Right lobe of liver (tissue), 6 donors: ENCODE results near the gene DYNLT5. TPM values are rescaled to one million over a fixed set of nuclear protein-coding genes. Genes with fewer than 3 reads are reported as not detected.

ENCODE experiments used
- ATAC-seq, 4 donors: fragments of 200-7000 bp; cut with Tn5 transposase; one replicate each; pipeline ENCODE4 v1.9.1; 2020; ENCODE audit warnings: mild to moderate bottlenecking in 4 of 4, moderate library complexity in 4 of 4
- DNase-seq, 3 donors: peaks; one replicate each; pipeline ENCODE4 v3.0.0-alpha.2; 2020
- H3K27ac ChIP-seq, 3 donors: fragments of 200-600 bp; one replicate each; pipeline ENCODE4 v1.8.0; 2022
- H3K27me3 ChIP-seq, 2 donors: fragments of 200-600 bp; one replicate each; pipeline ENCODE4 v1.8.0; 2022
- H3K36me3 ChIP-seq, 4 donors: fragments of 200-600 bp; sonication (generic) in 1 of 4; one replicate each; pipeline versions ENCODE4 v1.5.1 to v1.8.0; 2017 to 2022; ENCODE audit warnings: control low read depth in 1 of 4
- H3K4me1 ChIP-seq, 4 donors: fragments of 200-600 bp; sonication (generic) in 1 of 4; one replicate each; pipeline versions ENCODE4 v1.5.1 to v1.8.0; 2017 to 2022; ENCODE audit warnings: control low read depth in 1 of 4
- H3K4me3 ChIP-seq, 3 donors: fragments of 200-600 bp; one replicate each; pipeline ENCODE4 v1.8.0; 2022
- H3K9me3 ChIP-seq, 4 donors: fragments of 200-600 bp; sonication (generic) in 1 of 4; one replicate each; pipeline versions ENCODE4 v1.5.1 to v1.8.0; 2017 to 2022; ENCODE audit warnings: control low read depth in 1 of 4
- POLR2A ChIP-seq: fragments of 450-650 bp; IDR thresholded peaks from one replicate; pipeline ENCODE4 v1.6.1; 2017; ENCODE audit warnings: antibody characterized with exemption, mild to moderate bottlenecking
- WGBS: methylation state at CpG from one replicate; pipeline ENCODE4 v1.1.6; 2018; ENCODE audit warnings: low coverage, low lambda C conversion rate; ENCODE audit not compliant: insufficient coverage; ENCODE audit errors: missing lambda C conversion rate; 5-methylcytosine and 5-hydroxymethylcytosine counted together
- intact Hi-C, 2 donors: fragments of 100-400 bp; cut with DNase I; formaldehyde crosslinking; loops; one replicate each; pipeline versions ENCODE4 v1.11.2 to v1.14.1; 2022
- total RNA-seq, 6 experiments: library from RNA; depleted of rRNA in 2 of 6; stranded (reverse); fragments of >200 nt in 2 of 6; fragmentation: NEBNext Ultra II Directional in 3 of 6; extraction: Animal tissue kit (Norgen Biotek cat#: 25700) in 3 of 6; gene quantifications; one replicate each; pipeline versions ENCODE4 v1.1.0 to v1.2.4, GENCODE V29; 2016 to 2023
- TF ChIP-seq, protein P1 (sequence below), 4 donors: fragments of 200-600 bp in 3 of 4; fragments of 450-650 bp in 1 of 4; IDR thresholded peaks; one replicate each; pipeline versions ENCODE4 v1.5.1 to v1.8.0; 2016 to 2022; ENCODE audit warnings: antibody characterized with exemption in 4 of 4, mild to moderate bottlenecking in 2 of 4
- donor health status: DM: no; HTN: yes; CAD: no.
- donor health status: DM: no; HTN: no; CAD: no.
- donor health status: DM: no; HTN: no; CAD: no.
- donor health status: DM: no; HTN: yes; CAD: no.
- donor health status: DM: no; HTN: yes; CAD: no.

DYNLT5 gene
- total RNA-seq, 6 experiments from 2014 or later = 0.44 to 2.4 (median 1.3) TPM

DNA sequence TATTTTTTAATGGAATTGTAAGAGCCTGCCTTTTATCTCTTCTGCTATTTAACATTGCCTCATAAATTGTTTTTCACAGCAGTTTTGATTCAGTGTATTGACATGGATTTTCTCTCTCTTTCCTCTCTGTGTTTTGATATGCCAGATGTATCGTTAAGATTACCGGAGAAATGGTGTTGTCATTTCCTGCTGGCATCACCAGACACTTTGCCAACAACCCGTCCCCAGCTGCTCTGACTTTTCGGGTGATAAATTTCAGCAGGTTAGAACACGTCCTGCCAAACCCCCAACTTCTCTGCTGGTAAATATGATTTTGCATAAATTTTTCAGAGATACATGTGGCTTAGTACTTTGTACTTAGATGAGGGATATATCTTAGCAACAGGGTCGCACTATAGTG lies 23.1 kb upstream of the DYNLT5 start:
- 53% methylated on average over 6 of the region's 6 CpGs for WGBS
- Histone ChIP-seq H3K4me3 (no peak overlapping the region), H3K9me3 (no peaks in the 10 kb centered on the region), H3K27ac (no peak overlapping the region), H3K36me3 (no peaks in the 10 kb centered on the region), H3K4me1 (no peaks in the 10 kb centered on the region), H3K27me3 (no peaks in the 10 kb centered on the region)
- no peak for TF ChIP-seq POLR2A
- TF ChIP-seq, protein P1, sequence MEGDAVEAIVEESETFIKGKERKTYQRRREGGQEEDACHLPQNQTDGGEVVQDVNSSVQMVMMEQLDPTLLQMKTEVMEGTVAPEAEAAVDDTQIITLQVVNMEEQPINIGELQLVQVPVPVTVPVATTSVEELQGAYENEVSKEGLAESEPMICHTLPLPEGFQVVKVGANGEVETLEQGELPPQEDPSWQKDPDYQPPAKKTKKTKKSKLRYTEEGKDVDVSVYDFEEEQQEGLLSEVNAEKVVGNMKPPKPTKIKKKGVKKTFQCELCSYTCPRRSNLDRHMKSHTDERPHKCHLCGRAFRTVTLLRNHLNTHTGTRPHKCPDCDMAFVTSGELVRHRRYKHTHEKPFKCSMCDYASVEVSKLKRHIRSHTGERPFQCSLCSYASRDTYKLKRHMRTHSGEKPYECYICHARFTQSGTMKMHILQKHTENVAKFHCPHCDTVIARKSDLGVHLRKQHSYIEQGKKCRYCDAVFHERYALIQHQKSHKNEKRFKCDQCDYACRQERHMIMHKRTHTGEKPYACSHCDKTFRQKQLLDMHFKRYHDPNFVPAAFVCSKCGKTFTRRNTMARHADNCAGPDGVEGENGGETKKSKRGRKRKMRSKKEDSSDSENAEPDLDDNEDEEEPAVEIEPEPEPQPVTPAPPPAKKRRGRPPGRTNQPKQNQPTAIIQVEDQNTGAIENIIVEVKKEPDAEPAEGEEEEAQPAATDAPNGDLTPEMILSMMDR (IDR thresholded peaks at IDR 0.05) = no peak
- ATAC-seq (no peak), DNase-seq (no peak)
- intact Hi-C loops = no loop called here

DNA sequence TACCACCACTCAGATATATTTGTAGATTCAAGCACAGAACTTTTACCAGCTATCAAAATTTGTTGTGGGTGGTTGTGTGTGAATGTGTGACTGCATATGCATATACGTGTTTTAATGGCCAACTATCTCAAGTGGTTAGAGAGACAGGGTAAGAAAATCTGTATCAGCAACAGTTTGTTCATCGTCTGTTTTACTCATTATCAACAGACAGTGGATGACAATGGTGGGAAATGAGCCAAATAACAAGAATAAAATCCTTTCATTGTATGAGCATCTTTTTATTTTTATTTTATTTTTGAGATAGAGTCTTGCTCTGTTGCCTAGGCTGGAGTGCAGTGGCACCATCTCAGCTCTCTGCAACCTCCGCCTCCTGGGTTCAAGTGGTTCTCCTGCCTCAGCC lies 22.7 kb upstream of the DYNLT5 start:
- no peaks in the 10 kb centered on the region for H3K4me1 ChIP-seq
- H3K27me3 ChIP-seq = no peaks in the 10 kb centered on the region
- TF ChIP-seq, protein P1 (IDR thresholded peaks at IDR 0.05) = no peak
- no peak for TF ChIP-seq POLR2A
- ATAC-seq (no peak), DNase-seq (no peak)
- intact Hi-C loops = no loop called here
- H3K4me3 ChIP-seq = no peak overlapping the region
- WGBS = 68% methylated on average over 3 of the region's 3 CpGs
- no peaks in the 10 kb centered on the region for H3K9me3 ChIP-seq
- no peak overlapping the region for H3K27ac ChIP-seq
- H3K36me3 ChIP-seq = no peaks in the 10 kb centered on the region

DNA sequence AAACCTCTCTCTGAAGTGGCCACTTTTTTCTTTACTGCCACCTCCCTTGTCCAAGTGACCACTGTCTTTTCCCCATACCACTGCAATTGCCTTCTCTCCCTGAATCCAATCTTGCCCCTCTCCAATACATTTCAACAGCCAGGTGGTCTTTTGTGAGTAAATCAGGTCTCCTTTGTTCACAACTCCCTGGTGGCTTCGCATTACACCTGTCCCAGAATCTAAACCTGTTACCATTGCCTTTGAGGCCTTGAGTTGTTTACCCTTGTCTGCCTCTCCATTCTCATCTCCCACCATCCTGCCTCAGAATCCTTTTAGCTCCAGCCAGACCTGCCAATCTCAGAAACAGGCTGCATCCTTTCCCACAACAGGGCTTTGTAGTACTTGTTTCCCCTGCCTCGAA lies 21.8 kb upstream of the DYNLT5 start:
- ATAC-seq = no peak
- Histone ChIP-seq H3K4me1 (no peaks in the 10 kb centered on the region), H3K4me3 (no peak overlapping the region), H3K27me3 (no peaks in the 10 kb centered on the region), H3K27ac (no peak overlapping the region), H3K36me3 (no peaks in the 10 kb centered on the region), H3K9me3 (no peaks in the 10 kb centered on the region)
- 75% methylated on average over 2 of the region's 2 CpGs for WGBS
- TF ChIP-seq POLR2A = no peak
- TF ChIP-seq, protein P1 (IDR thresholded peaks at IDR 0.05) = no peak
- intact Hi-C loops = no loop called here
- no peak for DNase-seq

DNA sequence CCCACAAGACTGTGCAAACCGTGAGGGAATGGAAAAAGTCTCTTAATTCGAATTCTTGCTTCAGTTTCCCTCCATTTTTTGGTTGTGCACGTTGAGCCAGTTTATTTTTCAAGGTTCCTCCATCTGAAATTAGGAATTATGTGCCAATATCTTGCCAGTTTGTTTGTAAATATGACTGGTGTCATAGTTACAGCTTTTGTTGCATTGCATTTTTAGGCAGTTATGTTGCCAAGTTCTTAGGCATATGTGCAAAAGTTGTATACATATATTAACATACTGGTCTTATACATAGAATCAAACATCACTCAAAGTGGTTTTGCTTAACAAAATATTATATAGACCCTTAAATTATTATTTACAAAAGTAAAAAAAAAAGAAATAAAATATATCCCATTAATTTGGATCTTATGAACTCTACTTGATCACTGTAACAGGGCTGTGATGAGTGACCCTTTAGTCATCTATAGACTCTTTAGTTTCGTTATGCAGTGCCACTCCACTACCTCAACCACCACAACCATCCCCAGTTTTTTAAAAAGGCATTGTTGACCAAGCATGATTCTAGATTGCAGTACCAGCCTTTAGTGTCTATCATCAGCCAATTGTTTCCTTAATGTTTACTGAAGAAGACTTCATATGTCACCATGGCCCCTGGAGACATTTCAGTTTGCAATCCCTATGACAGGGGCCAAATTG lies 20.9 kb upstream of the DYNLT5 start:
- no peaks in the 10 kb centered on the region for H3K36me3 ChIP-seq
- 74% methylated on average over 4 of the region's 4 CpGs for WGBS
- no peaks in the 10 kb centered on the region for H3K4me1 ChIP-seq
- intact Hi-C loops = no loop called here
- ATAC-seq (no peak), DNase-seq (no peak)
- H3K27ac ChIP-seq = no peak overlapping the region
- no peak overlapping the region for H3K4me3 ChIP-seq
- TF ChIP-seq POLR2A = no peak
- TF ChIP-seq, protein P1 (IDR thresholded peaks at IDR 0.05) = no peak
- H3K9me3 ChIP-seq = no peaks in the 10 kb centered on the region
- H3K27me3 ChIP-seq = no peaks in the 10 kb centered on the region
